HS-5 (cell line): ENCODE measurements around the gene PSMD4.
A peak's percentile ranks its signal among the peaks of the same experiment; 100 is the strongest.
"Not testable (repeated sequence)": the region's sequence is repeated elsewhere in the genome, so short reads cannot be mapped to it uniquely, and the experiment has no call there.

Experiments used
- DNase-seq: peaks from one replicate; pipeline ENCODE4 v3.0.0-alpha.2; 2012; ENCODE audit warnings: low read depth

Gene PSMD4

DNA sequence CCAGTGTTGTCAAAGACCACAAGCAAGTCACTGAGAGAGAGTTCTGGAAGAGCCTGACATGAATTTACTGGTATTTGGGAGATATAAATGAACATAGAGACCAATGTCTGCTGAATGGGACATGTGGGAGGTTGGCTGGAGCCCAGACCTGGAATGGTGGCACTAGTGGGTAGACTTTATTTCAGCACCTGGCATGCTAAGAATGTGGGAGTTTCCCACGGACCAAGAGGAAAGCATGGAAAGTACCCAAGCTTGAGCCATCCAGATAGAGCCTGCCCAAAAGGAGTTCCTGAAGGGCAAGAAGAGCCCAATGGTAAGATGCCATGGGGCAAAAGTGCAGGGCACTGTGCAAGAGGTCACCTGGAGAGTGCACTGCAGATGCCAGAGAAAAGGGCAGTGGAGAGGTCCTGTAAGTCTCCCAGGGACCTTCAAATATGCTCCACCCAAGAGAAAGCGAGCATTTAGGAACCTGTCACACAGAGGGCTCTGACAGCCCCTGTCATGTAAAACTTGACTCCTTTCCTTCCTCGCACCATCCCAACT lies 19.5 kb downstream of the PSMD4 start:
- no peak for DNase-seq

DNA sequence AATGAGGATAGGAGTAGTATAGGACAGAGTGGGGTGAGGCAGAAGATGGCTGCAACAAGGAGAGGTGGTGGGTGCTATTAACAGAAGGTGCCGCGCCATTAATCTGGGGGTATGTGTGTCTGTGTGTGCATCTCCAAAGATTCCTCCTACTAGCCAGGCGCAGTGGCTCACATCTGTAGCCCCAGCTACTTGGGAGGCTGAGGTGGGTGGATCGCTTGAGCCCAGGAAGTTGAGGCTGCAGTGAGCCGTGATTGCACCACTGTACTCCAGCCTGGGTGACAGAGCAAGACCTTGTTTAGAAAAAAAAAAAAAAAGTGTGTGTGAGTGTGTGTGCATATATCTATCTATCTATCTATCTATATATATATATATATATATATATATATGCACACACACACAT lies 20.8 kb downstream of the PSMD4 start:
- not testable (repeated sequence) for DNase-seq

DNA sequence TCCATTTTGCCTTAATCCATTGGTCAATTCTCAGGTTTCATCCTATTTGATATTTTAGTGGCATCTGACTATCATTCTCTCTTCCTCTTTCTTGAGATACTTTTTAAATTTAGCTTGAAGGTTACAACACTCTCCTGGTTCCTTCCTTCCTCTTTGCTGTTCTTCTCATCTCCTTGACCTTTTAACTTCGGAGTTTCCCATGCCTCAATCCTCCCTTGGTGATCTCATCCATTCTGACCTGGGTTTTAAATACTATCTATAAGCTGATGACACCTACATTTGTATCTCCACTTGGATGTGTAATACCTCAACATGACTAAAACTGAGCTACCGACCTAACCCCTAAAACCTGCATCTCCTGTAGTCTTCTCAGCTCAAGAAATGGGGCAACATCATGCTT lies 22.7 kb downstream of the PSMD4 start:
- no peak for DNase-seq

DNA sequence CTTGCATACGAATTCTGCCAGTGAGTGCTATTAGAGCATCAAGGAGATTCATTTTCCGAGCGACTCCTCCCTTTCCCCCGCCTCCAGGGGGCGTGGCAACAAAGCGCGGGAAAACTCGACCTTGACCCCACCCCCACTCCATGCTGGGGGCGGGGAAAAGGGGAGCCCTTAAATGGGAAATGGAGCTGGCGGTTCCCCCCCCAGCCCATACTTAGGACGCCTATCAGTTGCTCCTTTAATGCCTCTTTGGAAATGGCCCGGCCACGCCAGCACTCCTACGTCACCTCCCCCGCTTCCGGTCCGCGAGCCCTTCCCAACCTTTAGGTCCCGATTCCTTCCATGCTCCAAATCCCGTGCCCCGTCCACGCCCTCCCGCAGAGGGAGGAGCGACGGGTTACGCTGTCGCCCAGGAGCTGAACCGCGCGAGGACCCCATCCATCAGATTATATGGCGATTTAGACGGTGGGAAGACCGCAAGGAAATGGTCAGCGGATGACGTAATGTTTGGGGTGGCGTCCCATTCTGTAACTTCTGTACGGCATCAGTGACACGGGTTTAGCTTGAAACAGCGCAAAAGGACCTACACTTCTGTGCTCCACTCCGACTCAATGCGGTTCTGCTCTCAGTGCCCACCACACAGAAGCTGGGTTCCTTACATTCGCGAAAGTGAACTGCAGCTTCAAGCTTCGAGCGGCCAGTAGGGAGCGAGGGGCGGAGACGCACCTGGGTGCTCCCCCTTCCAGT lies 26.9 kb downstream of the PSMD4 start:
- DNase-seq, result peak; percentile 94

DNA sequence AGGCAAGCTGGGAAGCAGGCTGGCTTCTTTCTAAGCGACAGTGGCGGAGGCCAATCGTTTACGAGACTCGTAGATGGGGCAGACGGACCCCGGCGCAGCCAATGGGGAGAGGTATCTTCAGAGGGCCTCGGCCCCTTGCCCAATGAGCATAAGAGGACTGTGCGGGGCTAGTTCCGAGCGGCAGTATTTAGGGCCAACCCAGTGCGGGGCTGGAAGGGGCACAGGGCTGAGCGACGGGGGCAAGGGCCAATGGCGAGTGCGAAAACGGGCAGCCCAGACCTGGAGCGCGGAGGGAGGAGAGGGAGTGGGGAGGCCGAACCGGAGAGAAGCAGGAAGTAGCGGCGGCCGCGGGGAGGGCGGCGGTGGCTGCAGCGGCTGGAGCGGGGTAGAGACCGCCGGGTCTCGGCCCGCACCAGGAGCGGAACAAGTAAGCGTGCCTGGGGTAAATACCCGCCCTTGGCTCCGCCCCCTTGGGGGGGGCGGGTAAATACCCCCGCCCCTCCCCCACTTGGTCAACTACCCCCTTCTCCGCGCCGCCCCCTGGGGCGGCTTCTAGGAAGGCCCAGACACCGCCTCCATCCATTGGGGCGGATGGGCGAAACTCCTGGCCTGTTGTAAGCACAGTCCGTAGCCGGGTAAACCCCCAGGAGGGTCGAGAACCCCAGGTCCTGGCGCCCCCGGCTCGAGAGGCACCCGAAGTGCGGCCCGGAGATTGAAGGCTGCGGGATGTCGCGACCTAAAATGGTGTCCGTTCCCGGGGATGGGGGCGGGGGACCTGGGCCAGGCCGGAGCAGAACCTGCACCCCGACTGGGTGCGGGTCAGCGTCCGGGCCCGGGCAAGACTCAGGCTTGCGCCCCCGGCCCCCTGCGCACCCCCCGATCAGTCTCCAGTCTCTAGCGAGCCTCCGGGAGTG lies 27.7 kb downstream of the PSMD4 start, which contains the start of gene ZNF687:
TSS of gene ZNF687 (plus strand) at position 331 of the 914 bp plus-strand sequence. CDS start 3,993 bp downstream, outside the sequence.
- DNase-seq, result peak; percentile 98

DNA sequence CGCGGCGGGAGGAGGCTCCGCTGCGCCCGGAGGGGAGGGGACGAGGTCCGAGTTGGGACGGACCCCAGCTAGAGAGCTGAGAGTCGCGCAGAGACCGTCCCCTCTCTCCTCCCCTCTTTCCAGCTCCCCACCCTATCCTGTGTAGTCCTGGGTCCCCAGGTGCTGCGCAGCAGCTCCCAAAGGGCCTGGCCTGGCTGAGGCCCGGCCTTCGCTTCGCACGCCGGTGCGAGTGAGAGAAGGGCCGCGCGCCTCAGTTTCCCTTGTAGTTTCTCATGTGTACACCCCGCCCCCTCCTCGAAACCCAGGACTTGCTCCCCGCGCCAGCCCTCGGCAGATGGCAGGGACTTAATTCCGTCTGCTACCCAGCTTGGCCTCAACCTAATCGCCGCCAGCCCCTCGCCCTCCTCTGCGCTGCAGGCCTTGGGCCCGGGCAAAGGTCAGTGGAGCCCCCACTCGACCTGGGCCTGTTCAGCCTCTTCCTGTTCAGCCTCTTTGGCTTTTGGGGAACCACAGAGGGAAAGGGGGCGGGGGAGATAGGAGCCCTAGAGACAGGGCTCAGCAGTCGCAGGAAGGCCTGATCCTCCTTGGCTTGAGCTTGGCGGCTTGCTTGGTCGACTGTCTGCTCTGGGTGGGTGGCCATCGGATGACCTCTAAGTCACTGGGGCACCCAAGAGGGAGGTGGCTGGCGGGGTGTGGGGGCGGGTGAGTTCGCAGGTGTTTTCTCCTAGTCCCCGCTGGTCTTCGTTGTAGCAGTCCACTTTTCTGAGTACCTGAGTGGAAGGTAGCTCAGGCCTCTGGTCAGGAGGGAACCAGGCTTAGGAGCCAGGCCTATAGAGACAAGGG lies 28.6 kb downstream of the PSMD4 start:
- DNase-seq, result no peak

DNA sequence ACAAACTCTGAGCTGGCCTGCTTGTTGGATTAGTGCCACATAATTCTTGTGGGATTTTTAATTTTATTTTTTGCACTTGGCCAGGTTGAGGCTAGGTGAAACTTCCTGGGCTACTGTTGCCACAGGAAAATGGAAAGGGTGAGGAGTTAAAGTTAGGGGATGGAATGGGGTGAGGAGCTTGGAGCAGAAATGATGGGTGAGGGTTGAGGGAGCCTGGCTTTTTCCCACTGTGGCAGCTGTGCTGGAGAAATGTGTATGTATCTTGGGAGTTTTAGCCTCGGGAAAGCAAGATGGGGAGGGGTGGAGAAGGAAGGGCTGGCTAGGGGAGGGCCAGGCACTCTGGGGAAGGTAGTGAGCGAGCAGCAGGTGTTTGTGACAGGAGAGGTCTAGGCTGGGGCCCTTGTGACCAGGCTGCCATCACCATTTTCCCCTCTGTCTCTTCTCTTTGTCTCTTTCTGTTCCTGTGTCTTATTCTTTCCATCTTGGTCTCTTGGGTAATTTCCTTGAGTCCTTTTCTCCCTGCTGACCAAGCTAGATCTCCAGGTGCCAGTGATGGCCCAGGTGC lies 29.6 kb downstream of the PSMD4 start:
- DNase-seq, result no peak

DNA sequence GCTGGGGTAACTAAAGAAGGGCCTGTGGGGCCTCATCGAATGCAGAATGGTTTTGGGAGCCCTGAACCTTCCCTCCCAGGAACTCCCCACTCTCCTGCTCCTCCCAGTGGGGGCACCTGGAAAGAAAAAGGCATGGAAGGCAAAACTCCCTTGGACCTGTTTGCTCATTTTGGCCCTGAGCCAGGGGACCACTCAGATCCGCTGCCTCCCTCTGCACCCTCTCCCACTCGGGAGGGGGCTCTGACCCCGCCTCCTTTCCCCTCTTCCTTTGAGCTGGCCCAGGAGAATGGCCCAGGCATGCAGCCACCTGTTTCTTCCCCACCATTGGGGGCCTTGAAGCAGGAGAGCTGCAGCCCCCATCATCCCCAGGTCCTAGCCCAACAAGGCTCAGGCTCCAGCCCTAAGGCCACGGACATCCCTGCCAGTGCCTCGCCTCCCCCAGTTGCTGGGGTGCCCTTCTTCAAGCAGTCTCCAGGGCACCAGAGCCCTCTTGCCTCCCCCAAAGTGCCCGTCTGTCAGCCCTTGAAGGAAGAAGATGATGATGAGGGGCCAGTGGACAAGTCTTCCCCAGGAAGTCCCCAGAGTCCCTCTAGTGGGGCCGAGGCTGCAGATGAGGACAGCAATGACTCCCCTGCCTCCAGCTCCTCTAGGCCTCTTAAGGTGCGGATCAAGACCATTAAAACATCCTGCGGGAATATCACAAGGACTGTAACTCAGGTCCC lies 32.2 kb downstream of the PSMD4 start:
- no peak for DNase-seq

DNA sequence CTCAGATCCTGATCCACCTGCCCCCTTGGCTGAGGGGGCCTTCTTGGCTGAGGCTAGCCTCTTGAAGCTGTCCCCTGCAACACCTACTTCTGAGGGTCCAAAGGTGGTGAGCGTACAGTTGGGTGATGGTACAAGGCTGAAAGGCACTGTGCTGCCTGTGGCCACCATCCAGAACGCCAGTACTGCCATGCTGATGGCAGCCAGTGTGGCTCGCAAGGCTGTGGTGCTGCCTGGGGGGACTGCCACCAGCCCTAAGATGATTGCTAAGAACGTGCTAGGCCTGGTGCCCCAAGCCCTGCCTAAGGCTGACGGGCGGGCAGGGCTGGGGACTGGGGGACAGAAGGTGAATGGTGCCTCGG lies 32.8 kb downstream of the PSMD4 start:
- DNase-seq, result no peak

DNA sequence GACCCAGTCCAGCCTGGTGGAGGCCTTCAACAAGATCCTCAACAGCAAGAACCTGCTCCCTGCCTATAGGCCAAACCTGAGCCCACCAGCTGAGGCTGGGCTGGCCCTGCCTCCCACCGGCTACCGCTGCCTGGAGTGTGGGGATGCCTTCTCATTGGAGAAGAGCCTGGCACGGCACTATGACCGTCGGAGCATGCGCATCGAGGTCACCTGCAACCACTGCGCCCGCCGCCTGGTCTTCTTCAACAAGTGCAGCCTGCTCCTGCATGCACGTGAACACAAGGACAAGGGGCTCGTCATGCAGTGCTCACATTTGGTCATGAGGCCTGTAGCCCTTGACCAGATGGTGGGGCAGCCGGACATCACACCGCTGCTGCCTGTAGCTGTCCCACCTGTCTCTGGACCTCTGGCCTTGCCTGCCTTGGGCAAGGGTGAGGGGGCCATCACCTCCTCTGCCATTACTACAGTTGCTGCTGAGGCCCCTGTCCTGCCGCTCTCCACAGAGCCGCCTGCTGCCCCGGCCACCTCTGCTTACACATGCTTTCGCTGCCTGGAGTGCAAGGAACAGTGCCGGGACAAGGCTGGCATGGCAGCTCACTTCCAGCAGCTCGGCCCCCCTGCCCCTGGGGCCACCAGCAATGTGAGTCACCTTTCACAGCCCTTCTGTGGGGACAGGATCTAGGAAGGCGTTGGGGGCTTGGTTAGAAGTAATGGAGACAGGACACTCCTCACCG lies 33.4 kb downstream of the PSMD4 start:
- no peak for DNase-seq

DNA sequence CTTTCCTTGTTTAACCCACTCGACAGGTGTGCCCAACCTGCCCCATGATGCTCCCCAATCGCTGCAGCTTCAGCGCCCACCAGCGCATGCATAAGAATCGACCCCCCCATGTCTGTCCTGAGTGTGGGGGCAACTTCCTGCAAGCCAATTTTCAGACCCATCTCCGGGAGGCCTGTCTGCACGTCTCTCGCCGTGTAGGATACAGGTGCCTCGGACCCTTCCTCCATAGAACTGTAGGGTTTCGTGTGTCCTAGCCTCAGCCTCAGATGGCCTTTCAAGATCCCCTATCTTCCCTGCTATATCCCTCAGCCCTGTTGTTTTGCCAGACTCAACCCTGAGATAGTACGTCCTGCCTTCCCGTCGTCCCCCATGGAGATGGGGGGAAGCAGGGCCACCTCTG lies 34.0 kb downstream of the PSMD4 start:
- DNase-seq, result no peak

DNA sequence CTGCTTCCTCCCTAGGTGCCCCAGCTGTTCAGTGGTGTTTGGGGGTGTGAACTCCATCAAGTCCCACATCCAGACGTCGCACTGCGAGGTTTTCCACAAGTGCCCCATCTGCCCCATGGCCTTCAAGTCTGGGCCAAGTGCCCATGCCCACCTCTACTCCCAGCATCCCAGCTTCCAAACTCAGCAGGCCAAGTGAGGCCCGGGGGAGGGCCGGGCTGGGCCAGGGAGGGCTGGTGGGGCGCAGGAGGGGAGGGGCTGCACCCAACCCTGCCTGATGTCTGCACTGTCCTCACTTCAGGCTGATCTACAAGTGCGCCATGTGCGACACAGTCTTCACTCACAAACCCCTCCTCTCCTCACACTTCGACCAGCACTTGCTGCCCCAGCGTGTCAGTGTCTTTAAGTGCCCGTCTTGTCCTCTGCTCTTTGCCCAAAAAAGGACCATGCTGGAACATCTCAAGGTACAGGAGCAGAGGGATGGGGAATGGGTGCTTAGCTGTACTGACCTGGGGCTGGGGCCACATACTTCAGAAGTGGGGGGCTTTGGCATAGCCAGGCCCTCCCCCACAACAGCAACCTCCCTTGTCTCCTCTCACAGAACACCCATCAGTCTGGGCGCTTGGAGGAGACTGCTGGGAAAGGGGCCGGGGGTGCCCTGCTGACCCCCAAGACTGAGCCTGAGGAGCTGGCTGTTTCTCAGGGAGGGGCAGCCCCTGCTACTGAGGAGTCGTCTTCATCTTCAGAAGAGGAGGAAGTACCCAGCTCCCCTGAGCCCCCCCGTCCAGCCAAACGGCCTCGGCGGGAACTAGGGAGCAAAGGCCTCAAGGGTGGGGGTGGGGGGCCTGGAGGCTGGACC lies 34.8 kb downstream of the PSMD4 start:
- no peak for DNase-seq

DNA sequence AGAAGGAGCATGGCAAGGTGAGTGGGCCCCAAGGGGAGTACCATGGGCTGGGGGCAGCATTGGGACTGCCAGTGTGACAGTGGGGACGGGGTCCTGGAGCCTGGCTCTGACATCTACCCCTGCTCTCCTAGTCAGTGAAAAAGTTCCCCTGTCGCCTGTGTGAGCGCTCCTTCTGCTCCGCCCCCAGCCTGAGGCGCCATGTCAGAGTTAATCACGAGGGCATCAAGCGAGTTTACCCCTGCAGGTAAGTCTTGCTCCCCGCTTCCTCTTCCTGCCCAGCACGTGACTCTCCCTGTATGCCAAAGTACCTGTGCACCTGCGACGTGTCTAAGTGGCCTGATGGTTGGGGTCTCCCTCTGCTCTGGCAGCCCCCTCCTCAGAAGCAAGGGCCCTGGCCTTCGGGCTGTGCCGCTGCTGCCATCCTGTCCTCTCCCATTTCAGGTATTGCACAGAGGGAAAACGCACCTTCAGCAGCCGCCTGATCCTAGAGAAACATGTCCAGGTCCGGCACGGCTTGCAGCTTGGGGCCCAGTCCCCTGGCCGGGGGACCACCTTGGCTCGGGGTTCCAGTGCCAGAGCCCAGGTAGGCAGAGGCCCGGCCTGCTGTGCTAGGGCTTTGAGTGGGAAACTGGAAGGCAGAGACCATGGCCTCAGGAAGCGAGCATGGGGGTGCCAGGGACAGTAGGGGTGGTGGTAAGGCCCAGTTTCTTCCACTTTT lies 35.6 kb downstream of the PSMD4 start:
- DNase-seq, result no peak

DNA sequence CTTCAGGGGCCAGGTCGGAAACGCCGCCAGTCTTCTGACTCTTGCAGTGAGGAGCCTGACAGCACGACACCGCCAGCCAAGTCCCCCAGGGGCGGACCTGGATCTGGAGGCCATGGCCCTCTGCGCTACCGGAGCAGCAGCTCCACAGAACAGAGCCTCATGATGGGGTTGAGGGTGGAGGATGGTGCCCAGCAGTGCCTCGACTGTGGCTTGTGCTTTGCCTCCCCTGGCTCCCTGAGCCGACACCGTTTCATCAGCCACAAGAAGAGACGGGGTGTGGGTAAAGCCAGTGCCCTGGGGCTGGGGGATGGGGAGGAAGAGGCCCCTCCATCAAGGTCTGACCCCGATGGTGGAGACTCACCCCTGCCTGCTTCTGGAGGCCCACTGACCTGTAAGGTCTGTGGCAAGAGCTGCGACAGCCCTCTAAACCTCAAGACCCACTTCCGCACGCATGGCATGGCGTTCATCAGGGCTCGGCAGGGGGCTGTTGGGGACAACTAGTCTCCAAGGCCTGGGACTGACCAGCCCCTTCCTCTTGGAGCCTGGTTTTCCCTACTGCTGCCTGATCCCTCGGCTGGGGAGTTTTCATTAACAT lies 36.3 kb downstream of the PSMD4 start:
- DNase-seq, result no peak

DNA sequence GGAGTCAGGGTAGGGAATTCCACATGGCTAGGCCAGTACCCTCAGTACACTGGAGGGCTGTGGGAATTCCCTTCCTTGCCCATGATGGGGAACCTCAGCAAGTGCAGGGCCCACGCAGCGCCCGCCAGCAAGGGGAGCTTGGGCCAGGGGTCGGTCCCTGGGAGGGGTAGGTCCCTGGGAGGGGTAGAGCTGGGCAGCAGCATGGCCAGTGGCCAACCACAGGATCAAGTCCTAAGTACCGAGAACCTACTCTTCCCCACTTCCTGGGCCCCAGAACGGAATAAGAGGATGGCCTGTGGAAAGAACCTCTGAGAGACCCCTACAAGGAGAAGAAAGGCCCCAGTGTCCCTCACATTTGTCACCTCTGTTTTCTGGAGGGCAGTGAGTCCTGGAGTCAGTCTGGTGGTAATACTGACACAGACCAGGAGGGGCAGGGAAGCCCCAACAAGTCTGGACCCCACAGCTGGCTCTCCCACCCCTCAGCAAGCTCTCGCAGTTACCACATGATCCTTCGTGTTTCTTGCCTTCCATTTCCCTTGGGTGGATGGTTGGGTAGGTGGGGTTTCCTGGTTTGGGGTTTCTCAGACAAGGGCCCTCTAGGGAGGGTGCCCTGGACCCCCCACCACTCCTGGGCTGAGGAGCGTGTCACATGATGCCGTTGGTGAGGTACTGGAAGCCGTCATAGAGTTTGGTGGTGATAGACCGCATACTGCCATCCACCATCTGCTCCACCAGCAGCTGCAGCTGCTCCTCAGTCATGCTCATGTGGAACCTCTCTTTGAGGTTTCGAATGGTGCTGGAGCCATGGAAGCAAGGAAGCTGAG lies 37.9 kb downstream of the PSMD4 start:
- DNase-seq, result no peak

DNA sequence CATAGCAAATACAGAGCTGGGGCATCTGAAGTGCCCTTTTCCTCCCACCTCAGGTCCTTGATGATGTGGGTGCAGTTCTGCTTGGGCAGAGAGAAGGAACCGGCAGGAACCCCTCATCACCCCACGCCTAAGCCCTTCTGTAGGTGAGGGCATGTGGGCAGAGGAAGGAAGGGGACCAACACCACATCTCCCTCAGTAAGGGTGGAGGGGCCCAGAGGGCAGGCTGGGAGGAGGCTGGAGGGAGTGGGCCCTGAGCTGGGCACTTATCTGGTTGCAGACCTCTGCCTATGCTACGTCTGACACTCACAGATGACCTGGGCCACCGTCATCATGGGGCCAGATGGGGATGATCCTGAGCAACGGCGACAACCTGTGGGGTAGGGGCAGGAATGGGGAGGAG lies 38.6 kb downstream of the PSMD4 start:
- no peak for DNase-seq

DNA sequence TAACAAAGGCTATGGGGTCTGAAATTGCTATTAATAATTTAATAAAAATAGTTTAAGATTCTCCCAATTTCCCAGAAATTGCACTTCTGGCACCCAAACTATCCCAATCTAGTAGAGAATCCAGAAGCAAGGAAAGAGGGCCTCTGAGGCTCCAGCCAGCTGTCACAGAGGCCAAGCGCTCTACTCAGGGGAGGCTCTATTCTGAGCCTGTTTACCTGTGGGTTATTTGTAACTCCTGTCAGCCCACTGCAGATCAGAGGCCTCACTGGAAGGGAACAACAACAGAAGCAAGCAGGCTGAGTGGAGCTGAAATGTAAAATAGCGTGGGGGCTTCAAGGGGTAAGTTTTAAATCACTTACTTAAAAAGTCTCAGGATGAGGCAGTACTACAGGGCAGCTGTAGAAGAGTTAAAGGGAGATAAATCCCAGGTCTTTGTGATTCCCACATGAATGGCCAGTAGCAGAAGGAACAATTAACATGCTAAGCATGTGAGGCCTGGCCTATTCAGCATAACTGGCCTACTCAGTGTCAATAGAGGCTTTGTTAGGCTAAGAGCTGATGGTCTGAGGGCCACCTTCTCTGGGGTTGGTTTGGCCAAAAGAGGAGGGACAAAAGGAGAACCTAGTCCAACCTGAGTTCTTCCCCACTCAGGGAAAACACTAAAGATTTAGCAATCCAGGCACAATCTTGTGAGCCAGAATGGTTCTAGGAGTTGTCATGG lies 40.4 kb downstream of the PSMD4 start:
- no peak for DNase-seq
